ENCODE results near the gene CACUL1.

DNA sequence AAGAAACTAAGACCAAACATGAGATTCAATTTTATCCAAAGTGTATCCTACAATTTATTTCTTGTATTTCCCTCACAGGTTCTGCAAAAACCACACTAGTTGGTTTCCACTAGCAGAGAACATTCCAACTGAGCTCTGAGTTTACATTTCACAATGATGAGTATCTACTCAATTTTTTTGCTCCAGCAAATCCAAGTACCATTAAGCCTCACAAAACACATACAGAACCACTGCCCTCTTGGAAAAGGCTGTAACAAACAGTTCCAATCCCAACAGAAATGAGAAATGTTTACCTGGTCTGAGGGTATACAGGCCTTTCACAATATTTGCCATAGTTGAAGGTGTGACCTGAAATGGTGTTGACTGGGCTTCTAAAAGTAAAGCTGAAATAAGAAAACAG is 59.9 kb downstream of the CACUL1 start:
- no peak for TF ChIP-seq SPI1 (IDR thresholded peaks at IDR 0.05; ENCODE audit: borderline replicate concordance, low read depth, low read length)
- no peak for TF ChIP-seq ZNF707 (CRISPR knock-in tag; conservative IDR thresholded peaks at IDR 0.05)
- no peak for TF ChIP-seq SMARCA4 (IDR thresholded peaks at IDR 0.05)
- TF ChIP-seq, protein P1, sequence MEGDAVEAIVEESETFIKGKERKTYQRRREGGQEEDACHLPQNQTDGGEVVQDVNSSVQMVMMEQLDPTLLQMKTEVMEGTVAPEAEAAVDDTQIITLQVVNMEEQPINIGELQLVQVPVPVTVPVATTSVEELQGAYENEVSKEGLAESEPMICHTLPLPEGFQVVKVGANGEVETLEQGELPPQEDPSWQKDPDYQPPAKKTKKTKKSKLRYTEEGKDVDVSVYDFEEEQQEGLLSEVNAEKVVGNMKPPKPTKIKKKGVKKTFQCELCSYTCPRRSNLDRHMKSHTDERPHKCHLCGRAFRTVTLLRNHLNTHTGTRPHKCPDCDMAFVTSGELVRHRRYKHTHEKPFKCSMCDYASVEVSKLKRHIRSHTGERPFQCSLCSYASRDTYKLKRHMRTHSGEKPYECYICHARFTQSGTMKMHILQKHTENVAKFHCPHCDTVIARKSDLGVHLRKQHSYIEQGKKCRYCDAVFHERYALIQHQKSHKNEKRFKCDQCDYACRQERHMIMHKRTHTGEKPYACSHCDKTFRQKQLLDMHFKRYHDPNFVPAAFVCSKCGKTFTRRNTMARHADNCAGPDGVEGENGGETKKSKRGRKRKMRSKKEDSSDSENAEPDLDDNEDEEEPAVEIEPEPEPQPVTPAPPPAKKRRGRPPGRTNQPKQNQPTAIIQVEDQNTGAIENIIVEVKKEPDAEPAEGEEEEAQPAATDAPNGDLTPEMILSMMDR (IDR thresholded peaks at IDR 0.05 in 2 of 3, conservative IDR thresholded peaks at IDR 0.05 in 1 of 3; ENCODE audit: insufficient read depth in 2 of 3, low read depth in 1 of 3, low read length in 3 of 3): no peak
- no peak for TF ChIP-seq POLR2H (tag; IDR thresholded peaks at IDR 0.05; ENCODE audit: low read depth)
- no peak for TF ChIP-seq HDAC2 (IDR thresholded peaks at IDR 0.05)
- no peak for TF ChIP-seq HIVEP1 (CRISPR knock-in tag; IDR thresholded peaks at IDR 0.05)
- TF ChIP-seq TEAD1 (CRISPR knock-in tag; IDR thresholded peaks at IDR 0.05): no peak
- TF ChIP-seq NCOA4 (IDR thresholded peaks at IDR 0.05; ENCODE audit: partially characterized antibody): no peak
- no peak for TF ChIP-seq THRAP3 (IDR thresholded peaks at IDR 0.05; ENCODE audit: borderline replicate concordance)
- TF ChIP-seq FOS (IDR thresholded peaks at IDR 0.05; ENCODE audit: extremely low read depth, insufficient read length): no peak
- no peak for TF ChIP-seq E2F3 (CRISPR knock-in tag; IDR thresholded peaks at IDR 0.05)
- TF ChIP-seq SMARCC2 (IDR thresholded peaks at IDR 0.05; ENCODE audit: low read depth): no peak

Data from K562 (cell line).